ENCODE data around the gene CKM.

CKM gene

DNA sequence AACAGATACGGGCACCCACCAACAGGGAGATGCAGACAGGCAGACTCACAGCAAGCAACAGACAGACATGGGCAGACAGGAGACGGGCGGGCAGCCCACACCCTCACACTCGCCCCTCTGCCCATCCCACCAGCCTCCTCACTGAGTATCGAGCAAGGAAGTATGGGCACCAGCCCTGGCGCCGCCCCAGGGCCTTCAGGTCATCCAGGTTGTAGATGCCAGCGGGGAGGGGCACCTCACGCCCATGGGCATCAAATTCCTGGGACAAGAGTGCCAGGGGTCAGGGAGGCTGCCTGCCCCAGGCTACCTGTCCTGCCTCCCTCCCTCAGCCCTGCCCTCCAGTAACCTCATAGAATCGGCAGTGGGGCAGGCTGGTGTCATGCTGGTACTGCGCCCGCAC is 42.0 kb upstream of the CKM start:
- WGBS = 98% methylated on average over 12 of the region's 12 CpGs
- H2AFZ ChIP-seq (ENCODE audit: low read depth, low read length) = no peak overlapping the region
- H3K4me2 ChIP-seq (ENCODE audit: low read length, poor library complexity, severe bottlenecking) = no peak overlapping the region
- no peak overlapping the region for H2BK15ac ChIP-seq (ENCODE audit: low read depth, poor library complexity, severe bottlenecking)
- no peak overlapping the region for H4K91ac ChIP-seq (ENCODE audit: low read length)
- H2BK12ac ChIP-seq (ENCODE audit: low read length in 2 of 2) = no peak overlapping the region
- H4K8ac ChIP-seq (ENCODE audit: low read length) = no peak overlapping the region
- peaks cover 36 to 58% of the 10 kb centered on the region in 2 experiments for H3K36me3 ChIP-seq (ENCODE audit: control insufficient read depth in 1 of 2, insufficient read depth in 2 of 2, low read depth in 1 of 2, low read length in 2 of 2)
- DNase-seq = no peak
- H3K18ac ChIP-seq (ENCODE audit: low read depth in 1 of 2, low read length in 2 of 2) = no peak overlapping the region
- no peak overlapping the region for H2BK5ac ChIP-seq (ENCODE audit: low read depth, low read length, poor library complexity, severe bottlenecking)
- no peak overlapping the region for H3K14ac ChIP-seq (ENCODE audit: low read length in 2 of 2)
- H3K4ac ChIP-seq (ENCODE audit: low read depth in 1 of 2, low read length in 2 of 2) = no peak overlapping the region
- H3K79me1 ChIP-seq (replicated peaks; ENCODE audit: low read length, poor library complexity, severe bottlenecking) = peaks cover 44% of the 10 kb centered on the region
- H3K4me1 ChIP-seq (ENCODE audit: control insufficient read depth, insufficient read depth, low read depth, low read length) = peaks cover 7% of the 10 kb centered on the region
- H3K27me3 ChIP-seq (ENCODE audit: control insufficient read depth in 1 of 2, insufficient read depth in 1 of 2, low read length in 2 of 2) = no peaks in the 10 kb centered on the region
- no peak overlapping the region for H2BK120ac ChIP-seq (ENCODE audit: low read depth, low read length)
- H3K23ac ChIP-seq (ENCODE audit: low read length in 2 of 2) = no peak overlapping the region
- H3K9ac ChIP-seq (ENCODE audit: low read length) = no peak overlapping the region
- H3K9me3 ChIP-seq (ENCODE audit: control insufficient read depth, low read length) = no peaks in the 10 kb centered on the region
- no peak overlapping the region for H3K27ac ChIP-seq (ENCODE audit: low read length, poor library complexity, severe bottlenecking)
- no peak overlapping the region for H2AK5ac ChIP-seq (ENCODE audit: low read length, severe bottlenecking)
- no peak overlapping the region for H3K4me3 ChIP-seq (ENCODE audit: insufficient read depth in 1 of 2, low read depth in 1 of 2, low read length in 2 of 2)

DNA sequence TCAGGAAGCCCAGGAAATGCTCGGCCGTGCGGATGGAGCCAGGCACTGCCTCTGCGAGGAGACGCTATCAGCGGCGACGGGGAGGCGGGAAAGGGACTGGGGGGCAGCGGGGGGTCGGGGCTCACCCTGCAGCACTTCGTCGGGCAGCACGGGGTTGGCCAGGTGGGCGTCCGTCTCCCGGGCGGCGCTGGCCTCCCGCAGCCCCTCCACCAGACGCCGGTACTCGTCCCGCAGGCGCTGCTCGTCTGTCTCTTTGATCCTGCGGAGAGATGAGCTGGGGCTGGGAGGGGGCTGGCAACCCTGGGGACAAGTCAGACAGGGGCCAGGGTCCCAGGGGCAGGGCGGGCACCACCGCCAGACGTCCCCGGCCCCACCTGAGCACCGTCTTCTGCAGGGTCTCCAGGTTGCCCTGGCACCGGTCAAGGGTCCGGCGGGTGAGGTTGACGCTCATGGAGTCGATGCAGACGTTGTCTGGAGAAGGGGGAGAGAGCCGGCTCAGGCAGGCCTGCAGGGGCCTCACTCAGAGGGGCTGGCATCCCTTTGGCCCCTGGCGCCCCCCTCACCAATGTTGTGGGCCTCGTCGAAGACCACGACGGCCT is 41.3 kb upstream of the CKM start:
- Histone ChIP-seq H3K27ac (ENCODE audit: low read length, poor library complexity, severe bottlenecking) (no peak overlapping the region), H3K4me3 (ENCODE audit: insufficient read depth in 1 of 2, low read depth in 1 of 2, low read length in 2 of 2) (no peak overlapping the region), H3K9me3 (ENCODE audit: control insufficient read depth, low read length) (no peaks in the 10 kb centered on the region), H3K4me2 (ENCODE audit: low read length, poor library complexity, severe bottlenecking) (no peak overlapping the region), H2BK5ac (ENCODE audit: low read depth, low read length, poor library complexity, severe bottlenecking) (no peak overlapping the region), H2AFZ (ENCODE audit: low read depth, low read length) (no peak overlapping the region), H2BK12ac (ENCODE audit: low read length in 2 of 2) (no peak overlapping the region), H3K9ac (ENCODE audit: low read length) (no peak overlapping the region), H4K8ac (ENCODE audit: low read length) (no peak overlapping the region), H3K4me1 (ENCODE audit: control insufficient read depth, insufficient read depth, low read depth, low read length) (peaks cover 4% of the 10 kb centered on the region), H3K36me3 (ENCODE audit: control insufficient read depth in 1 of 2, insufficient read depth in 2 of 2, low read depth in 1 of 2, low read length in 2 of 2) (peaks cover 44 to 64% of the 10 kb centered on the region in 2 experiments), H3K27me3 (ENCODE audit: control insufficient read depth in 1 of 2, insufficient read depth in 1 of 2, low read length in 2 of 2) (no peaks in the 10 kb centered on the region), H4K91ac (ENCODE audit: low read length) (no peak overlapping the region), H3K79me1 (replicated peaks; ENCODE audit: low read length, poor library complexity, severe bottlenecking) (peaks cover 46% of the 10 kb centered on the region), H2BK15ac (ENCODE audit: low read depth, poor library complexity, severe bottlenecking) (no peak overlapping the region), H3K23ac (ENCODE audit: low read length in 2 of 2) (no peak overlapping the region), H2AK5ac (ENCODE audit: low read length, severe bottlenecking) (no peak overlapping the region), H3K14ac (ENCODE audit: low read length in 2 of 2) (no peak overlapping the region), H3K18ac (ENCODE audit: low read depth in 1 of 2, low read length in 2 of 2) (no peak overlapping the region), H3K4ac (ENCODE audit: low read depth in 1 of 2, low read length in 2 of 2) (no peak overlapping the region), H2BK120ac (ENCODE audit: low read depth, low read length) (no peak overlapping the region)
- 95% methylated on average over 31 of the region's 44 CpGs for WGBS
- DNase-seq = no peak

DNA sequence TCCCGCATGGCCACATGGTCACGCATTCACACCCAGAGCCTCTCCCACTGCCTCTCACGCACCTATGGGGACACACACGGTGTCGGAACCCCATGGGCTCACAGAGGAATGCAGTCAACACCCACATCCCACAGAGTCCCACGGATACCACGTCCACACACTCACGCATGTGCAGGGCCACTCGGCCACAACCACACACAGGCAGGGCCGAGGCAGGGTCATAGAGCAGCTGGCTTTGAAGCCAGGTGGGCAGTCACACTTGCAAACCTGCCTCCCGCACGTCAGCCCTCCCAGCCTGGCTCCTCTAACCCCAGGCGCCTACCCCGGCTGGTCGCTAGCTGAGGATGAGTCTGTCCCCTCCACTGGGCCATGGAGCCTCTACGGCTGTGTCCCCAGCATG is 39.6 kb upstream of the CKM start:
- Histone ChIP-seq H3K4me1 (ENCODE audit: control insufficient read depth, insufficient read depth, low read depth, low read length) (no peaks in the 10 kb centered on the region), H3K4me3 (ENCODE audit: insufficient read depth in 1 of 2, low read depth in 1 of 2, low read length in 2 of 2) (no peak overlapping the region), H3K36me3 (ENCODE audit: control insufficient read depth in 1 of 2, insufficient read depth in 2 of 2, low read depth in 1 of 2, low read length in 2 of 2) (peaks cover 48 to 72% of the 10 kb centered on the region in 2 experiments), H2BK15ac (ENCODE audit: low read depth, poor library complexity, severe bottlenecking) (no peak overlapping the region), H3K79me1 (replicated peaks; ENCODE audit: low read length, poor library complexity, severe bottlenecking) (peaks cover 41% of the 10 kb centered on the region), H3K14ac (ENCODE audit: low read length in 2 of 2) (no peak overlapping the region), H4K8ac (ENCODE audit: low read length) (peak overlapping the region; percentile 6), H3K4ac (ENCODE audit: low read depth in 1 of 2, low read length in 2 of 2) (no peak overlapping the region), H2AFZ (ENCODE audit: low read depth, low read length) (no peak overlapping the region), H2BK12ac (ENCODE audit: low read length in 2 of 2) (no peak overlapping the region), H2BK5ac (ENCODE audit: low read depth, low read length, poor library complexity, severe bottlenecking) (no peak overlapping the region), H2AK5ac (ENCODE audit: low read length, severe bottlenecking) (no peak overlapping the region), H4K91ac (ENCODE audit: low read length) (peak overlapping the region; percentile 7), H3K9ac (ENCODE audit: low read length) (no peak overlapping the region), H3K4me2 (ENCODE audit: low read length, poor library complexity, severe bottlenecking) (no peak overlapping the region), H3K27me3 (ENCODE audit: control insufficient read depth in 1 of 2, insufficient read depth in 1 of 2, low read length in 2 of 2) (no peaks in the 10 kb centered on the region), H3K27ac (ENCODE audit: low read length, poor library complexity, severe bottlenecking) (no peak overlapping the region), H3K9me3 (ENCODE audit: control insufficient read depth, low read length) (no peaks in the 10 kb centered on the region), H3K23ac (ENCODE audit: low read length in 2 of 2) (no peak overlapping the region), H3K18ac (ENCODE audit: low read depth in 1 of 2, low read length in 2 of 2) (no peak overlapping the region), H2BK120ac (ENCODE audit: low read depth, low read length) (no peak overlapping the region)
- DNase-seq = no peak
- 99% methylated on average over 16 of the region's 16 CpGs for WGBS

DNA sequence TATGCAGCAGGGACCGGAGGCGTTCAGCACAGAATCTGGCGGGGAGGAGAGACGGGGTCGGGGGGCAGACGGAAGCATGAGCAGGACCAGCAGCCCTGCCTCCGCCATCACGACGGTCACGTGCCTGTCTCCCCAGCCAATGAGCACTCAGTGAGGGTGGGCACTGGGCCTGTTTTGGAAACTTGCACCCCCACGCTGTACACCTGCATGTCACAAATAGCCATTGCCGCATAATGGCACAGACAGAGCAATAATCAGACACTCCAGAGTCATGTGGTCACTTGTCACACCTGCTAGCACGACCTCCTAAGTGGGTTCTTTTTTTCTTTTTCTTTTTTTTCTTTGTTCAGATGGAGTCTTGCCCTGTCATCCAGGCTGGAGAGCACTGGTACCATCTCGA is 38.9 kb upstream of the CKM start:
- no peak overlapping the region for H4K91ac ChIP-seq (ENCODE audit: low read length)
- H3K4me1 ChIP-seq (ENCODE audit: control insufficient read depth, insufficient read depth, low read depth, low read length) = no peaks in the 10 kb centered on the region
- no peak overlapping the region for H2BK5ac ChIP-seq (ENCODE audit: low read depth, low read length, poor library complexity, severe bottlenecking)
- H3K4me3 ChIP-seq (ENCODE audit: insufficient read depth in 1 of 2, low read depth in 1 of 2, low read length in 2 of 2) = no peak overlapping the region
- H3K27ac ChIP-seq (ENCODE audit: low read length, poor library complexity, severe bottlenecking) = no peak overlapping the region
- peaks cover 46% of the 10 kb centered on the region for H3K79me1 ChIP-seq (replicated peaks; ENCODE audit: low read length, poor library complexity, severe bottlenecking)
- no peak overlapping the region for H2AK5ac ChIP-seq (ENCODE audit: low read length, severe bottlenecking)
- no peak overlapping the region for H3K4ac ChIP-seq (ENCODE audit: low read depth in 1 of 2, low read length in 2 of 2)
- H4K8ac ChIP-seq (ENCODE audit: low read length) = no peak overlapping the region
- no peak overlapping the region for H3K23ac ChIP-seq (ENCODE audit: low read length in 2 of 2)
- no peak overlapping the region for H2BK15ac ChIP-seq (ENCODE audit: low read depth, poor library complexity, severe bottlenecking)
- WGBS = 98% methylated on average over 14 of the region's 14 CpGs
- no peak overlapping the region for H2BK12ac ChIP-seq (ENCODE audit: low read length in 2 of 2)
- no peak overlapping the region for H3K18ac ChIP-seq (ENCODE audit: low read depth in 1 of 2, low read length in 2 of 2)
- H2AFZ ChIP-seq (ENCODE audit: low read depth, low read length) = no peak overlapping the region
- H3K9ac ChIP-seq (ENCODE audit: low read length) = no peak overlapping the region
- no peak overlapping the region for H2BK120ac ChIP-seq (ENCODE audit: low read depth, low read length)
- no peak overlapping the region for H3K4me2 ChIP-seq (ENCODE audit: low read length, poor library complexity, severe bottlenecking)
- no peaks in the 10 kb centered on the region for H3K27me3 ChIP-seq (ENCODE audit: control insufficient read depth in 1 of 2, insufficient read depth in 1 of 2, low read length in 2 of 2)
- H3K36me3 ChIP-seq (ENCODE audit: control insufficient read depth in 1 of 2, insufficient read depth in 2 of 2, low read depth in 1 of 2, low read length in 2 of 2) = peaks cover 55 to 79% of the 10 kb centered on the region in 2 experiments
- H3K9me3 ChIP-seq (ENCODE audit: control insufficient read depth, low read length) = no peaks in the 10 kb centered on the region
- no peak for DNase-seq
- no peak overlapping the region for H3K14ac ChIP-seq (ENCODE audit: low read length in 2 of 2)
